Measurements from ENCODE around the gene GPRIN2. TPM values are rescaled to one million over a fixed set of nuclear protein-coding genes. Genes with fewer than 3 reads are reported as not detected.

Gene GPRIN2
- polyA plus RNA-seq, 3 donors: not detected

DNA sequence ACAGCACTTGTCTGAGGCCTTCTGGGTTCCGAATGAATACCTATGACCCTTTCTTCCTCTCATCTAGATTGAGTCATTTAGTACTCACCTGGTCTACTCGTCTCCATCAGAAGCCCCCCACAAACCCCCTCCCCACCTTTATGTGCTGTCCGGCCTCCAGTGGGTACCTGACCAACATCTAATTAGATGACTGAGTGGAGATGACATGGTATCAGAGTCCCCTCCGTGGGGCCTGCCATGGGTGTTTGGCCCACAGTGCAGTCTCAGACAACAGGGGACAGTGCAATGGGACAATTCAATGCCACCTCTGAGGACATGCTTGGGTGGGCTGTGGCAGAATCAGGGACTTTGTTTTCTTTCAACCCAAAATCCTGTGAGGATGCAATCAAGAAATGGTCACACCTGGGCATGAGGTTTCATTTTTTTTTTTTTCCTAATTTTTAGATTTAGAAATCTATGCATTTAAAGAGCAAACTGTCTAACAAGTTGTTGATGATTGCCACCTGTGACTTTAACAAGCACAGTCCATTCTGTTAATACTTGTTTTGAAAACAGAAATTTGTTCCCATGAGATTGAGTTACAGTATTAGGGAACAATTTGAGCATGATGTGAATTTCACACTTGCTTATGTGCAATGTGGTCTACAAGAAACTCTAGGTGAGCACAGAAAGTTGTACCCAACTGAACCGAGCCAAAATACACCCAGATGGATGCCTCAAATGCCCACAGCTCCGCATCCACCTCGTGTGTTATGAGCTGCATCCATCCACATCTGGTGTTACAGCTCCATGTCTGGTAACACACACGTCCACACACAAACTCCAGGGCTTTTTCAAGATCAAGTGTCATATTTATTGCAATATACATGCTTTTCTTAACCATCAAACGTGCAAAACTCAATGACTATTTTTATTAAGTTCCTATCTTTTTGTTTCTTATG lies 27.5 kb downstream of the GPRIN2 start:
- Mint-ChIP-seq H3K4me3 (no peak overlapping the region), H3K36me3 (no peaks in the 10 kb centered on the region), H3K27me3 (ENCODE audit: low read depth in 3 of 3) (peaks cover 4 to 7% (median 4%) of the 10 kb centered on the region in 3 donors), H3K4me1 (no peaks in the 10 kb centered on the region), H3K27ac (no peak overlapping the region), H3K9me3 (no peaks in the 10 kb centered on the region)
- no peak for DNase-seq
- Histone ChIP-seq H3K9me3 (replicated peaks in 1 of 2; ENCODE audit: control insufficient read depth in 1 of 2, insufficient read depth in 1 of 2, low read length in 2 of 2) (no peaks in the 10 kb centered on the region), H3K4me2 (replicated peaks; ENCODE audit: extremely low read depth, low read length, poor library complexity, severe bottlenecking) (no peak overlapping the region), H2AFZ (ENCODE audit: insufficient read depth, low read depth, low read length, poor library complexity, severe bottlenecking) (no peak overlapping the region), H3K4me3 (replicated peaks in 1 of 3; ENCODE audit: low read depth in 2 of 3, low read length in 3 of 3) (no peak overlapping the region), H3K79me2 (ENCODE audit: insufficient read depth, low read length) (no peaks in the 10 kb centered on the region), H3K27ac (ENCODE audit: low read depth in 1 of 2, low read length in 2 of 2) (no peak overlapping the region), H3K4me1 (ENCODE audit: control insufficient read depth in 1 of 2, insufficient read depth in 2 of 2, low read length in 2 of 2) (no peaks in the 10 kb centered on the region), H3K9ac (ENCODE audit: insufficient read depth, low read length, poor library complexity, severe bottlenecking) (no peak overlapping the region), H4K20me1 (ENCODE audit: insufficient read depth, low read length) (no peaks in the 10 kb centered on the region), H3K36me3 (replicated peaks in 1 of 2; ENCODE audit: control insufficient read depth in 1 of 2, insufficient read depth in 2 of 2, low read length in 2 of 2) (no peaks in the 10 kb centered on the region), H3K27me3 (ENCODE audit: control insufficient read depth in 2 of 2, insufficient read depth in 2 of 2, low read length in 2 of 2) (no peaks in the 10 kb centered on the region)
- TF ChIP-seq, protein P1, sequence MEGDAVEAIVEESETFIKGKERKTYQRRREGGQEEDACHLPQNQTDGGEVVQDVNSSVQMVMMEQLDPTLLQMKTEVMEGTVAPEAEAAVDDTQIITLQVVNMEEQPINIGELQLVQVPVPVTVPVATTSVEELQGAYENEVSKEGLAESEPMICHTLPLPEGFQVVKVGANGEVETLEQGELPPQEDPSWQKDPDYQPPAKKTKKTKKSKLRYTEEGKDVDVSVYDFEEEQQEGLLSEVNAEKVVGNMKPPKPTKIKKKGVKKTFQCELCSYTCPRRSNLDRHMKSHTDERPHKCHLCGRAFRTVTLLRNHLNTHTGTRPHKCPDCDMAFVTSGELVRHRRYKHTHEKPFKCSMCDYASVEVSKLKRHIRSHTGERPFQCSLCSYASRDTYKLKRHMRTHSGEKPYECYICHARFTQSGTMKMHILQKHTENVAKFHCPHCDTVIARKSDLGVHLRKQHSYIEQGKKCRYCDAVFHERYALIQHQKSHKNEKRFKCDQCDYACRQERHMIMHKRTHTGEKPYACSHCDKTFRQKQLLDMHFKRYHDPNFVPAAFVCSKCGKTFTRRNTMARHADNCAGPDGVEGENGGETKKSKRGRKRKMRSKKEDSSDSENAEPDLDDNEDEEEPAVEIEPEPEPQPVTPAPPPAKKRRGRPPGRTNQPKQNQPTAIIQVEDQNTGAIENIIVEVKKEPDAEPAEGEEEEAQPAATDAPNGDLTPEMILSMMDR (IDR thresholded peaks at IDR 0.05): no peak
- whole genome bisulfite sequencing (ENCODE audit: insufficient coverage): 91% methylated on average over 5 of the region's 9 CpGs
- intact Hi-C loops (cut with micrococcal nuclease): no loop called here

DNA sequence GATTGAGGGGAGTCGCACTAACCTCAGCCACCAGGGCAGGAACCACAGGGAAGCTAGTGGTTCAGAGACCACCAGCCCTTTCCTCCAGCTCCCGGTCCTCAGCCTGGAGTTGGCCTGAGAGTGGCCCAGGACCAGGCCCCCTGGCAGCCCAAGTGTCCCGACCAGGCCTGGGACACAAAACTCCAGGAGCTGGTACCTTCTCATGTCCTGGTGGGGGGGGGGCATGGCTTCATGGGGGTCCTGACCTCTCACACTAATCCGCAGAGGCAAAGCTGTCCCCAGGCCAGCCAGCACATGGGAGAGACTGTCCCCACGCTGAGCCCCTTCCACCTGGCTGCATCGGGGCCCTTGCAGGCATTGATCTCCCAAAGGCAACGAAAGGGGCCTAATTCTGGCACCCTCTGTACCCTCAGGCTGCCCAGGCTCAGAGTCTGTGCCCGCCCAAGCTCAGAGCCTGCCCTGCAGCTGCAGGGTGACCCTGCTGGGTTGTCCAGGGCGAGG lies 28.2 kb downstream of the GPRIN2 start:
- H3K9me3 ChIP-seq (replicated peaks in 1 of 2; ENCODE audit: control insufficient read depth in 1 of 2, insufficient read depth in 1 of 2, low read length in 2 of 2): no peaks in the 10 kb centered on the region
- H3K4me3 ChIP-seq (replicated peaks in 1 of 3; ENCODE audit: low read depth in 2 of 3, low read length in 3 of 3): no peak overlapping the region
- Mint-ChIP-seq H3K4me3 (no peak overlapping the region), H3K4me1 (no peaks in the 10 kb centered on the region), H3K9me3 (no peaks in the 10 kb centered on the region), H3K27ac (no peak overlapping the region), H3K27me3 (ENCODE audit: low read depth in 3 of 3) (peaks cover 4 to 6% (median 4%) of the 10 kb centered on the region in 3 donors), H3K36me3 (no peaks in the 10 kb centered on the region)
- intact Hi-C loops (cut with micrococcal nuclease): no loop called here
- H3K9ac ChIP-seq (ENCODE audit: insufficient read depth, low read length, poor library complexity, severe bottlenecking): no peak overlapping the region
- no peak overlapping the region for H3K4me2 ChIP-seq (replicated peaks; ENCODE audit: extremely low read depth, low read length, poor library complexity, severe bottlenecking)
- H3K27ac ChIP-seq (ENCODE audit: low read depth in 1 of 2, low read length in 2 of 2): no peak overlapping the region
- no peak for DNase-seq
- H3K36me3 ChIP-seq (replicated peaks in 1 of 2; ENCODE audit: control insufficient read depth in 1 of 2, insufficient read depth in 2 of 2, low read length in 2 of 2): no peaks in the 10 kb centered on the region
- no peaks in the 10 kb centered on the region for H3K4me1 ChIP-seq (ENCODE audit: control insufficient read depth in 1 of 2, insufficient read depth in 2 of 2, low read length in 2 of 2)
- WGBS (ENCODE audit: insufficient coverage): 92% methylated on average over 9 of the region's 9 CpGs
- no peaks in the 10 kb centered on the region for H3K79me2 ChIP-seq (ENCODE audit: insufficient read depth, low read length)
- no peak overlapping the region for H2AFZ ChIP-seq (ENCODE audit: insufficient read depth, low read depth, low read length, poor library complexity, severe bottlenecking)
- TF ChIP-seq, protein P1 (IDR thresholded peaks at IDR 0.05): no peak
- no peaks in the 10 kb centered on the region for H3K27me3 ChIP-seq (ENCODE audit: control insufficient read depth in 2 of 2, insufficient read depth in 2 of 2, low read length in 2 of 2)
- H4K20me1 ChIP-seq (ENCODE audit: insufficient read depth, low read length): no peaks in the 10 kb centered on the region
